SK-N-MC (cell line): ENCODE data around the gene INPP5B.
"Not testable (repeated sequence)": the region's sequence is repeated elsewhere in the genome, so short reads cannot be mapped to it uniquely, and the experiment has no call there.

Experiments used
- DNase-seq: peaks from one replicate; pipeline ENCODE4 v3.0.0-alpha.2; 2011; ENCODE audit warnings: low read depth, low spot score
- H3K27ac ChIP-seq: fragments of 200-600 bp; sonication (generic); 2 replicates; pipeline ENCODE4 v1.5.1; 2016; ENCODE audit warnings: mixed run types
- H3K36me3 ChIP-seq: fragments of 200-600 bp; sonication (generic); 2 replicates; pipeline ENCODE4 v1.6.1; 2017; ENCODE audit warnings: antibody characterized with exemption, low read length, mixed read lengths; ENCODE audit not compliant: insufficient read depth
- H3K4me3 ChIP-seq: fragments of 200-600 bp; sonication (generic); 2 replicates; pipeline ENCODE4 v1.5.1; 2016
- H3K9ac ChIP-seq: fragments of 200-600 bp; sonication (generic); 2 replicates; pipeline ENCODE4 v1.8.0; 2017; ENCODE audit warnings: mixed run types, mixed read lengths; ENCODE audit not compliant: insufficient read length
- H3K9me3 ChIP-seq: fragments of 200-600 bp; sonication (generic); 2 replicates; pipeline ENCODE4 v1.6.1; 2017; ENCODE audit warnings: low read depth, mild to moderate bottlenecking, antibody characterized with exemption, low read length, moderate library complexity, mixed read lengths
- EZH2 ChIP-seq: fragments of 200-600 bp; sonication (generic); IDR thresholded peaks from one replicate; pipeline ENCODE4 v1.6.1; 2017; ENCODE audit warnings: antibody characterized with exemption
- FOXP2 ChIP-seq: optimal IDR thresholded peaks from 2 replicates; pipeline ENCODE3; 2011; ENCODE audit warnings: mild to moderate bottlenecking, moderate library complexity; ENCODE audit not compliant: insufficient read depth; ENCODE audit errors: extremely low read length, control extremely low read depth
- POLR2AphosphoS5 ChIP-seq: IDR thresholded peaks from 2 replicates; pipeline ENCODE4 v1.6.1; 2012; ENCODE audit warnings: mild to moderate bottlenecking, low read depth, low read length, borderline replicate concordance

INPP5B gene

DNA sequence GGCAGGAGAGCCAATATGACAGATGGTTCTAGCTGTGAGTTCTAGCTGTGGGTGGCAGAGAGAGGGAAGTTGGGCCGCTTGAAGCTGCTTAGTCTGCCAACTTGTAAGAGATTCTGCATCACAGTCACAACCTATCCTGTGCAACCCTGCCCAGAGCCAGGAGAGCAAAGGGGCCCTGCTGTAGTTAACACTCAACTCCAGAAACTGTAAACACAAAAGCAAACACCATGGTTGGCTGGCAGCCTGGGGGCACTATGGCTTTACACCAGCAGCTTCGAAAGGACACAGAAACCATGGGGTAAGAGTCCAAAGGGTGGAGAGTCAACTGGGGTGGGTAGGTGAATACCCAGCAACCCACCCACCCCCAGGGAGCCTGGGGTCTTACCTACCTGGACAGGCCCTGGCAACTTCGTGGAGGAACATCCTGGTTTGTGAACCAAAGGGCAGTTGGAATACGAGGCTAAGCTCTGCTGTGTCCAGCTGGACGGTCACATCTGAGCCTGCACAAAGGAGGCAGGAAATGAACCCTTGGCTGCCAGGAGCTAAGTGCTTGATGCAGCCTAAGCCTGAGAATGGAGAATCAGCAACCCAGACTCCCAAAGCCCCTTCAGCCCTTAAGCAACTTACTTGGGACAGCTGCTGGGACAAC lies 6.4 kb downstream of the INPP5B start:
- no peak overlapping the region for H3K4me3 ChIP-seq
- H3K36me3 ChIP-seq, result no peaks in the 10 kb centered on the region
- H3K27ac ChIP-seq, result no peak overlapping the region
- TF ChIP-seq EZH2, result no peak
- no peak for TF ChIP-seq POLR2AphosphoS5
- no peak for TF ChIP-seq FOXP2
- H3K9ac ChIP-seq, result no peak overlapping the region
- H3K9me3 ChIP-seq, result no peaks in the 10 kb centered on the region
- DNase-seq, result no peak

DNA sequence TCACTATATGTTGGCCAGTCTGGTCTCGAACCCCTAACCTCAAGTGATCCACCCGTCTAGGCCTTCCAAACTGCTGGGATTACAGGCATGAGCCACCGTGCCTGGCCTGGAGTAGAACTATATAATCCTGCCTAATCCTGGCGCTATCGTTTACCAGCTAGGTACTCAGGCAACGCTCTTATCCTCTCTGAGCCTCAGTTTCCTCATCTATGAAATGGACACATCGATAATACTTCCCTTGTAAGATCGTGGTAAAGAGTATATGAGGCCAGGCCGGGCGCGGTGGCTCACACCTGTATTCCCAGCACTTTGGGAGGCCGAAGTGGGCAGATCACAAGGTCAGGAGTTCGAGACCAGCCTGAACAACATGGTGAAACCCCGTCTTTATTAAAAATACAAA lies 10.1 kb downstream of the INPP5B start:
- not testable (repeated sequence) for H3K9me3 ChIP-seq, H3K9ac ChIP-seq, DNase-seq, H3K27ac ChIP-seq, H3K4me3 ChIP-seq, H3K36me3 ChIP-seq

DNA sequence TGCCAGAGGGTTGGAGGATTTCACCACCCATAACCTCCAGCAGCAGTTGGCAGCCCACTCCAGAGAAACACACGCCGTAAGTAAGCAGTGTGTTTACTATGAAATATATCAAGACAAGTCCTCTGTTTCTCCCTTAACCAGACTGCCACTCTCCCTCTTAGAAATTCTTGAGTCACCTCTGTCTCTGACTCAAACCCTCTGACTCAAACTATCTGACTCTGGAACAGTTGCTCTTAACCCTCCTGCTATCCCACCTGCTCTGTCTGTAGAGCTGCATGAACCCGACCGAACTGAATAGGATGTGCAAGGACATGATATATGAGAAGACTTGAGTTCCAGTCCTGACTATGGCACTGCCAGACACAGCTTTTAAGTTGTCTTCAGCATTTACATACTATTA lies 14.1 kb downstream of the INPP5B start:
- Histone ChIP-seq H3K9ac (no peak overlapping the region), H3K9me3 (no peaks in the 10 kb centered on the region), H3K27ac (no peak overlapping the region), H3K36me3 (no peaks in the 10 kb centered on the region), H3K4me3 (no peak overlapping the region)
- DNase-seq, result no peak
- TF ChIP-seq EZH2 (no peak), POLR2AphosphoS5 (no peak), FOXP2 (no peak)

DNA sequence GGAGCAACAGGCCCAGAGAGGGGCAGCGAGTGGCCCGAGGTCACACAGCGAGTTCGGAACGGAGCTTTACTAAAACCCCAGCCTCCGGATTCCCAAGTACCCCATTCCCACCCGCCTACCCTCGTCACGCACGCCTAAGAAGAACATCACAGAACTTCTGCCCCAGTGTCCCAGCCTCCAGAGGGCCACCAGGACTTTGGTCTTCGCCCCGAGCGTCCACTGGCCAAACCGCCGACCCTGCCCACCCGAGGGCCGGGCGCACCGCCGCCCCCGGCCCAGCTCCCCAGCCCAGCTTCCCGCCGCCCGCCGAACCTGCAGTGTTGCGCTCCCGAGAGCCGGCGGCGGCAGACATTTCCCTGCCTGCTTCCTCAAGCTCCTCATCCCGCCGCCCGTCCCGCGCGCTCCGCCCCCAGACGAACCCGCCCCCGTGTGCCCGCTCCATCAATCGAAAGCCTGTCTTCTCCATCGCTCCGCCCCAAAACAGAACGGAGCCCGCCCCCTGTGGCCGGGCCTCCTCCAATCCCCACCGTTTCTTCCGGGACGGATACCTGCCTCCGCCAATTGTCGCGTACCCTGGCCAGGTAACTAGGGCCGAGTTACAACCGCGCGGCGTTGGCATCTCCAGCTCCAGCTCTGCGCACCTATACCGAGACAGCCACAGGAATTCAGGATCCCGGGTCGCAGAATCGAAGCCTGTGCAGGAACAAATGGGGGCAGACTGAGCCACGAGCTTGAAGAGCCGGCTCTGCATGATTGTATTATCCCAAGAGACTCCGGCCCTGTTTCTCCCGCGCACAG lies 15.3 kb downstream of the INPP5B start:
- H3K9me3 ChIP-seq, result no peaks in the 10 kb centered on the region
- H3K27ac ChIP-seq, result no peak overlapping the region
- no peaks in the 10 kb centered on the region for H3K36me3 ChIP-seq
- H3K9ac ChIP-seq, result peak overlapping the region; percentile 72
- peak overlapping the region; percentile 98 for H3K4me3 ChIP-seq
- TF ChIP-seq EZH2 (no peak), POLR2AphosphoS5 (peak; percentile 68)
- peak; percentile 67 for DNase-seq

GRCh38 chr1:37931102-37931360 lies 15.8 kb downstream of the INPP5B start:
- Histone ChIP-seq H3K27ac (no peak overlapping the region), H3K36me3 (no peaks in the 10 kb centered on the region), H3K9ac (peak overlapping the region; percentile 71), H3K9me3 (no peaks in the 10 kb centered on the region), H3K4me3 (peak overlapping the region; percentile 98)
- TF ChIP-seq EZH2 (no peak), FOXP2 (no peak), POLR2AphosphoS5 (no peak)
- DNase-seq, result no peak

GRCh38 chr1:37930246-37931101 lies 16.4 kb downstream of the INPP5B start:
- Histone ChIP-seq H3K9ac (peak overlapping the region; percentile 71), H3K4me3 (peak overlapping the region; percentile 98), H3K36me3 (no peaks in the 10 kb centered on the region), H3K9me3 (no peaks in the 10 kb centered on the region), H3K27ac (no peak overlapping the region)
- no peak for DNase-seq
- TF ChIP-seq POLR2AphosphoS5 (no peak), FOXP2 (no peak), EZH2 (no peak)

DNA sequence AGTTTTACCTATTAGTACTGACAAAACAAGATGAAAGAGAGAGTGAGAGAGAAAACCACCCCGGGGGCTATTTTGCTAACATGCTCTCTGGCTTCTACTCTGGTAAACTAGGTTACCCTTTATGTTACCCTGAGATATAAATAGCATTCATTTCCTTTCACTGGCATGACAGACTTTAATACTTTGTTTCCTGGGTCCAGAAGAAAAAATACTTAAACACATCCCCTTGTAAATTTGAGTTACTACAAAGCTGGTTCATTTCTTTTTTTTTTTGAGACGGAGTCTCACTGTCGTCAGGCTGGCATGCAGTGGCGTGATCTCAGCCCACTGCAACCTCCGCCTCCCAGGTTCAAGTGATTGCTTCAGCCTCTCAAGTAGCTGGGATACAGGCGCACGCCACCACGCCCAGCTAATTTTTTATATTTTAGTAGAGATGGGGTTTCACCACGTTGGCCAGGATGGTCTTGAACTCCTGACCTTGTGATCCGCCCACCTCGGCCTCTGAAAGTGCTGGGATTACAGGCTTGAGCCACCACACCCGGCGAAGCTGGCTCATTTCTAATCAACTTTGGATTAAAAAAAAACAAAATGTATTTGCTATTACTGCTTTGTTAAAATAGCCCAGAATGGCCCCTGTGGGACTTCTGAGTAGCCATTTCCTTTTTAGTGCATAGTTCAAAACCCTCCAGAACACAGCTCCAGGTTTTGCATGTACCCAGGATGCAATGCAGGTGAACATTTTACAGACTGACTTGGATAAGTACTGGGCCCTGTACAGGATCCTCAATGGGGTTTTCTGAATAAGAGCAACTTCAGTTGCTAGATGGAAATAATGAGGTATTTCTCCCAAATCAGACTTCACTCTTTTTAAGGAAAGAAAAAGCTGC lies 20.6 kb downstream of the INPP5B start:
- no peak for DNase-seq
- H3K27ac ChIP-seq, result no peak overlapping the region
- H3K9ac ChIP-seq, result no peak overlapping the region

GRCh38 chr1:37925316-37925715 lies 21.5 kb downstream of the INPP5B start:
- Histone ChIP-seq H3K4me3 (no peak overlapping the region), H3K27ac (no peak overlapping the region), H3K9ac (no peak overlapping the region), H3K36me3 (no peaks in the 10 kb centered on the region), H3K9me3 (no peaks in the 10 kb centered on the region)
- TF ChIP-seq FOXP2 (no peak), EZH2 (no peak), POLR2AphosphoS5 (no peak)
- no peak for DNase-seq

More for the DNA sequence above, 20.6 kb downstream of the INPP5B start:
- TF ChIP-seq POLR2AphosphoS5 (no peak), EZH2 (no peak), FOXP2 (no peak)
- Histone ChIP-seq H3K36me3 (no peaks in the 10 kb centered on the region), H3K4me3 (no peak overlapping the region), H3K9me3 (no peaks in the 10 kb centered on the region)
